ENCODE data around the gene PTPRG. TPM values are rescaled to one million over a fixed set of nuclear protein-coding genes. Genes with fewer than 3 reads are reported as not detected.

PTPRG gene
- total RNA-seq, 1 experiment from 2014 or later = 0.73 TPM

DNA sequence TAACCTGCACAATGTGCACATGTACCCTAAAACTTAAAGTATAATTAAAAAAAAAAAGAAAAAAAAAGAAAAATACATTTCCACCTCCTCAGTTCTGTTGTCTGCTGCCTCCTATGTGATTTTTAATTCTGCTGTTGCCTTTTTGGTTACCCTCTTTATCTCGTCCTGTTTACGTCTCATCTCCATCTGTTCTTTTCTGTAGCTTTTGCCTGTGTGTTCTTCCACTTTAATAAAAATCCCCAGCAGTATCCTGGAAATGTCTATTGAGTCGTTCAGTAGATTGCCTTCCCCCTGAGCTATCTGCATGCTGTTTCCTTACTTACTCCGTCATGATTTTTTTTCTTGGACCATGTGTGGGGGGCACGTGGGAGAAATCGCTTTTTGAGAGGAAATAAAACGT is 509.5 kb downstream of the PTPRG start:
- Histone ChIP-seq H4K20me1 (ENCODE audit: low read length) (no peaks in the 10 kb centered on the region), H3K9me3 (ENCODE audit: low read length) (0 out of 2 replicates have a peak, but pooled peaks cover 10% of the 10 kb centered on the region), H3K9ac (ENCODE audit: low read length) (no peak overlapping the region), H3K4me2 (ENCODE audit: low read length) (no peak overlapping the region), H3K27me3 (ENCODE audit: low read length) (no peaks in the 10 kb centered on the region), H3K36me3 (ENCODE audit: low read depth, low read length) (no peaks in the 10 kb centered on the region), H2AFZ (ENCODE audit: low read length) (no peak overlapping the region), H3K9me2 (replicated peaks; ENCODE audit: low read length) (no peaks in the 10 kb centered on the region), H3K4me1 (ENCODE audit: insufficient read depth, low read length) (no peaks in the 10 kb centered on the region), H3K79me2 (ENCODE audit: low read length) (no peaks in the 10 kb centered on the region), H3F3A (ENCODE audit: low read length, unreplicated experiment) (no peaks in the 10 kb centered on the region), H3K4me3 (ENCODE audit: low read length) (no peak overlapping the region), H3K27ac (ENCODE audit: low read length) (no peak overlapping the region)
- no peak for DNase-seq
- intact Hi-C loops (cut with micrococcal nuclease) = no loop called here
- ChIA-PET CTCF (no interaction called here), POLR2A (ENCODE audit: unreplicated experiment) (no interaction called here)
- no TSS peak for BruUV-seq (replicated peaks)
- no peak for ATAC-seq
- TF ChIP-seq, protein P1, sequence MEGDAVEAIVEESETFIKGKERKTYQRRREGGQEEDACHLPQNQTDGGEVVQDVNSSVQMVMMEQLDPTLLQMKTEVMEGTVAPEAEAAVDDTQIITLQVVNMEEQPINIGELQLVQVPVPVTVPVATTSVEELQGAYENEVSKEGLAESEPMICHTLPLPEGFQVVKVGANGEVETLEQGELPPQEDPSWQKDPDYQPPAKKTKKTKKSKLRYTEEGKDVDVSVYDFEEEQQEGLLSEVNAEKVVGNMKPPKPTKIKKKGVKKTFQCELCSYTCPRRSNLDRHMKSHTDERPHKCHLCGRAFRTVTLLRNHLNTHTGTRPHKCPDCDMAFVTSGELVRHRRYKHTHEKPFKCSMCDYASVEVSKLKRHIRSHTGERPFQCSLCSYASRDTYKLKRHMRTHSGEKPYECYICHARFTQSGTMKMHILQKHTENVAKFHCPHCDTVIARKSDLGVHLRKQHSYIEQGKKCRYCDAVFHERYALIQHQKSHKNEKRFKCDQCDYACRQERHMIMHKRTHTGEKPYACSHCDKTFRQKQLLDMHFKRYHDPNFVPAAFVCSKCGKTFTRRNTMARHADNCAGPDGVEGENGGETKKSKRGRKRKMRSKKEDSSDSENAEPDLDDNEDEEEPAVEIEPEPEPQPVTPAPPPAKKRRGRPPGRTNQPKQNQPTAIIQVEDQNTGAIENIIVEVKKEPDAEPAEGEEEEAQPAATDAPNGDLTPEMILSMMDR (conservative IDR thresholded peaks at IDR 0.05; ENCODE audit: low read depth, low read length) = no peak

DNA sequence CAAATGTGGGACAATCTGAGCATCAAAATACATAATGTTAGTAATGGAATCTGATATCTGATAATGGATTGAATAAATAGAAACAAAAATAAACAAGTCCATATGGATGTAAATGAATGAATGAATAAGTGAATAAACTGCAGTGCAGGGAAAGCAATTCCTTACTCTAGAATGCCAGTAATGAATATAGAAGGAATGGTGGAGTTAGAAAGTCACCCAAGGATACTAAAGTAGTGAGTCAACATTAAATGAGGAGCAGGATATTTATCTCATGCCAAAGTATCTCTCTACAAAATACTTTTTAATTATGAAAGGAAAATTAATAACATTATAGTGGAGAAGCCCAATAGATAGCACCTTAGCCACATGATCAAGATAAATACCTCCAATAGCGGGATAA is 511.7 kb downstream of the PTPRG start:
- Histone ChIP-seq H3K79me2 (ENCODE audit: low read length) (no peaks in the 10 kb centered on the region), H3K9me3 (ENCODE audit: low read length) (0 out of 2 replicates have a peak, but pooled peaks cover 10% of the 10 kb centered on the region), H3K4me2 (ENCODE audit: low read length) (no peak overlapping the region), H3K9ac (ENCODE audit: low read length) (no peak overlapping the region), H2AFZ (ENCODE audit: low read length) (no peak overlapping the region), H3K27me3 (ENCODE audit: low read length) (no peaks in the 10 kb centered on the region), H3K27ac (ENCODE audit: low read length) (no peak overlapping the region), H3K4me1 (ENCODE audit: insufficient read depth, low read length) (no peaks in the 10 kb centered on the region), H3K36me3 (ENCODE audit: low read depth, low read length) (no peaks in the 10 kb centered on the region), H3K9me2 (replicated peaks; ENCODE audit: low read length) (no peaks in the 10 kb centered on the region), H3F3A (ENCODE audit: low read length, unreplicated experiment) (no peaks in the 10 kb centered on the region), H3K4me3 (ENCODE audit: low read length) (no peak overlapping the region), H4K20me1 (ENCODE audit: low read length) (no peaks in the 10 kb centered on the region)
- intact Hi-C loops (cut with micrococcal nuclease) = no loop called here
- ChIA-PET CTCF (no interaction called here), POLR2A (ENCODE audit: unreplicated experiment) (no interaction called here)
- ATAC-seq = no peak
- DNase-seq = no peak
- TF ChIP-seq, protein P1 (conservative IDR thresholded peaks at IDR 0.05; ENCODE audit: low read depth, low read length) = no peak
- TF ChIP-seq EZH2phosphoT487 (IDR thresholded peaks at IDR 0.05; ENCODE audit: borderline replicate concordance, low read length) = no peak
- TF ChIP-seq EZH2 (IDR thresholded peaks at IDR 0.05; ENCODE audit: low read length, unreplicated experiment) = no peak
- BruUV-seq (replicated peaks) = no TSS peak

DNA sequence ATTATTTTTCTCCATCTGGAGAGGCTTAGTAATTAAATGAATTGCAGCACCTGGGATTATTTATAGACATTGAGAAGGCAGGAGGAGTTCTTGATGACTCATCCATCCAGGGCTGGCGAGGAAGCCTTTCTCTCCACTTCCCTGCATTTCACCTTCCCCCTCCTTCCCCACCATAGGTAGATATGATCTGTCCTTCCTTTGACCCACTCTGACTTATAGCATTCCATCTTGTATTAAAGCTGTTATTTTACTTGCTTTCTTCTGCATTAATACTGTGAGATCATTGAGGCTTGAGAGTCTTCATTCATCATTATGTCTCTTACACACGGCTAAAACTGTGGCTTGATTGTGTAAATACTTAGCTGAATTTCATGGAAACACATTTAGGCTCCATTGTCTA is 523.2 kb downstream of the PTPRG start:
- no peaks in the 10 kb centered on the region for H3K4me1 ChIP-seq (ENCODE audit: insufficient read depth, low read length)
- no peak overlapping the region for H3K4me2 ChIP-seq (ENCODE audit: low read length)
- POLR2A ChIA-PET (ENCODE audit: unreplicated experiment) = no interaction called here
- ATAC-seq (no peak), DNase-seq (no peak)
- no peaks in the 10 kb centered on the region for H4K20me1 ChIP-seq (ENCODE audit: low read length)
- TF ChIP-seq EZH2phosphoT487 (IDR thresholded peaks at IDR 0.05; ENCODE audit: borderline replicate concordance, low read length) (no peak), EZH2 (IDR thresholded peaks at IDR 0.05; ENCODE audit: low read length, unreplicated experiment) (no peak)
- TF ChIP-seq, protein P1 (conservative IDR thresholded peaks at IDR 0.05; ENCODE audit: low read depth, low read length) = no peak
- H3K4me3 ChIP-seq (ENCODE audit: low read length) = no peak overlapping the region
- H3K9ac ChIP-seq (ENCODE audit: low read length) = no peak overlapping the region
- H3K27ac ChIP-seq (ENCODE audit: low read length) = no peak overlapping the region
- peaks cover 17% of the 10 kb centered on the region for H3K9me3 ChIP-seq (ENCODE audit: low read length)
- no peaks in the 10 kb centered on the region for H3K27me3 ChIP-seq (ENCODE audit: low read length)
- CTCF ChIA-PET = no interaction called here
- no peaks in the 10 kb centered on the region for H3K9me2 ChIP-seq (replicated peaks; ENCODE audit: low read length)
- no peaks in the 10 kb centered on the region for H3K36me3 ChIP-seq (ENCODE audit: low read depth, low read length)
- intact Hi-C loops (cut with micrococcal nuclease) = no loop called here
- no TSS peak for BruUV-seq (replicated peaks)
- H3F3A ChIP-seq (ENCODE audit: low read length, unreplicated experiment) = no peaks in the 10 kb centered on the region
- H2AFZ ChIP-seq (ENCODE audit: low read length) = no peak overlapping the region
- H3K79me2 ChIP-seq (ENCODE audit: low read length) = no peaks in the 10 kb centered on the region

Measured in PC-3 (cell line).